Measurements from ENCODE around the gene STXBP3.
A peak's percentile ranks its signal among the peaks of the same experiment; 100 is the strongest.

Gene STXBP3

DNA sequence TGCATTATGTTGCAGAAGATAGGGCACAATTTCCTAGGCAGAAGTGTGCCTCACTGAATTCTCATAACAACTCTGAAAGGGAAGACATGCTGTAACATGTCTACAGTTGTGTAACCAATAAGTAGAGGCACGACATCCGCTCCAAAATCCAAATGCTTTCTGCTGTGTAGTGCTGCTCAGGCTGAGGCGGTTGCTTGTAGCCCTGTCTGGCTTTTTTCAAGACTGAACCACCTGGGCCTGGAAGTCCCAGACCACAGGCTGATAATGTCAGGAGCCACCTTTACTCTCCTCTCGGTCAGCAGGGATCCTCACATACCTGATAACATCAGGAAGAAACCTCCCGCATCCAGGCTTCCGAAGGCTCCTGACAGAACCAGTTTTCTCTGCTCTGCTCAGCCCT, 99.5 kb downstream of the STXBP3 start:
- DNase-seq, result no peak

DNA sequence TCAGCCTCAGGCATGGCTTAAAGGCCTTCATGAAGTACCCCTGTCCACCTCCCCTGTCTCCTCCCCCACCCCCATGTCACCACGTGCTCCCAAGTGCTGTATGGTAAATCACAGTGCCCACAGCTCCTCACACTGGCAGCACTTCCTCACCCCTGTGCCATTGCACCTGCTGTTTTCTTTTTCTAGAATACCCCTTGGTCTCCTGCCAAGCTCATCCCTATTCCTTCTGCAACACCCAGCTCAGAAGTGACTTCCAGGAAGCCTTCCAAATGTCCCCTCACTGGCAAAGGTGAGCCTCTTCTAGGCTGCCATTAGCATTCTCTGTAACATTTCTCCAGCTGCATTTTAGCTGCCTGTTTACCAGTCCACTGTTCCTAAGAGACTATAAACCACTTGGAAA, 101.0 kb downstream of the STXBP3 start:
- DNase-seq, result no peak

DNA sequence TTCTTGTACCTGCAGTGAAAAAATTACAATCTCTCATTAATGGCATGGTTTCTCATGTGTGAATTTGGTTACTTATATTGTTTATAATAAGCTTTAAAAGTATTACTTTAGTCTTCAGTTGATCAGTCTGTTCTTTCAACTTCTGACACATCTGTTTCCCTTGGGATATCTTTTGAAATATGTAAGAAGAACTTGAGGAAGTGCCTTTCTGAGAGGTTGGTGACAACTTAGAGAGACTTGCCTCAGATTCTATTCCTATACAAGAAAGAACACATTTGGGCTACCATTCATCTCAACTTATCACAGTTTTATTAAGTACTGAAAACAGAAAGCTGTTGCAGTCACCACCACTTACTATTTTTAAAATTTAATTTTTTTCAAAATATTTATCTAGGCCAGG, 102.3 kb downstream of the STXBP3 start:
- DNase-seq, result no peak

DNA sequence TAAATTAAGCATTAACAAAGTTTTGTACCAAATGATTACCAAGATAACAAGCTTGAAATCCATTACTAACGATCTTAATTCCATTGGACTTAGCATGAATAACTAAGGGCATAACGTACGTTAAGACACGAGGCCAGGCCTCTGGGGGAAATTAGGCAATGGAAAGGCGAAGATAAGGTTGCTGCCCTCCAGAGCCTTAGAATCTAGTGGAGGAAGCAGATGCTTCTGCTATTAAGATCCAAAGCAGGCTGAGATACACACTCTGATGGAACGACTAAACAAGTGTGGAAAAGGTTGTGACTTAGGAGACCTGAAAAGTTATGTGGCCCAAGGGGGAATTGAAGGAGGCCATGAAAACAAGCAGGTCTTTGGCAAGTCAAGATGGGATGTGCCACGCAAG, 104.5 kb downstream of the STXBP3 start:
- DNase-seq, result no peak

DNA sequence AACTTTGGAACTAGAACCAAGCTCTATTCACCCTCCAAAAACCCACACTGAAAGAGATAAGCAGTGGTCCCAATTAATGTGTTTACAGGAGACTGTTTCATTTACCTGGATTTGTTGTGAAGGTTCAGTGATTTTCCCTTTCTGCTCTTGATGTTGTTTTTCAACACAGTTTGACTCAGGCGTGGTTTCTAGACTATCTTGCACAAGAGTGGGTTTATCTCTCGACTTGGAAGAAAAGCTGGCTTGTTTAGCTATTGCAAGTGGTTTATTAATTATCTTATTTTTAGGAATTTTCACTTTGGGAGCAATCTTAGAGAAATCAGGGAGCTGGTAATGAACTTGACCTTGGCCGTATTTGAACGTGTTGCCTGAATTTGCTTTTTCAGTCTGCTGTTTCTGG, 105.1 kb downstream of the STXBP3 start:
- DNase-seq, result no peak

DNA sequence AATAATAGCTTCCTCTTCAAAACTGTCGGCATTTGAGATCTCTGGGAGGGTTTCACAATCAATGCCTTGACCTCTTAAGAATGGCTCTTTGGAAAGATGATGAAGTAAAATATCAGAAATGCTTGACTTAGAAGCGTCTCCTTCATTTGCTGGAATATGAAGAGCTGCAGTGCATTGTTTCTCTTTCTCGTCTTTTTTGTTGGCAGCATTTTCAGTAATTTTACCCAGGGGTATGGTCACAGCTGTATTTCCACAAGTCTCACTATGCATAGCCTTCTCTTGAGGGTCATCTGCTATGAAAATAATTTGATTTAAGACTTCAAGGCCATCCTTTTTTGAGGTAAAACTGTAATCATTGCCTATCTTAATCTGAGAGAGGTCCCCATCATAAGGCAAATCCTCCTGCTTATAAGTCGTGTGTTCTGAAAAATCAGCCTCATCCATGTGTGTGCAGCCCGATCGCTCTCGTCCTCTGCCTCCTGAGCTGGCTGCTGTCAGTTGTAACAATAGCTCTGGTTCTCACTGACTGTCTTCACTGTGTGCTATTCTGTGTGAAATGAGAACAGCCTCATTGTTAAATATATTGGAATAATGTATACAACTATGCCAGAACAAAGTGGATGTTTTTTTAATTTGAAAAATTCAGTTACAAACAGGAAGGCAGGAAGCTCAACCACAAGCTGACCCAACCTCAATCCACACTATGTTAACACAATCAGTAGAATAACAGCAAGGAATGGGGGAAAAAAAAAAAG, 105.9 kb downstream of the STXBP3 start:
- no peak for DNase-seq

DNA sequence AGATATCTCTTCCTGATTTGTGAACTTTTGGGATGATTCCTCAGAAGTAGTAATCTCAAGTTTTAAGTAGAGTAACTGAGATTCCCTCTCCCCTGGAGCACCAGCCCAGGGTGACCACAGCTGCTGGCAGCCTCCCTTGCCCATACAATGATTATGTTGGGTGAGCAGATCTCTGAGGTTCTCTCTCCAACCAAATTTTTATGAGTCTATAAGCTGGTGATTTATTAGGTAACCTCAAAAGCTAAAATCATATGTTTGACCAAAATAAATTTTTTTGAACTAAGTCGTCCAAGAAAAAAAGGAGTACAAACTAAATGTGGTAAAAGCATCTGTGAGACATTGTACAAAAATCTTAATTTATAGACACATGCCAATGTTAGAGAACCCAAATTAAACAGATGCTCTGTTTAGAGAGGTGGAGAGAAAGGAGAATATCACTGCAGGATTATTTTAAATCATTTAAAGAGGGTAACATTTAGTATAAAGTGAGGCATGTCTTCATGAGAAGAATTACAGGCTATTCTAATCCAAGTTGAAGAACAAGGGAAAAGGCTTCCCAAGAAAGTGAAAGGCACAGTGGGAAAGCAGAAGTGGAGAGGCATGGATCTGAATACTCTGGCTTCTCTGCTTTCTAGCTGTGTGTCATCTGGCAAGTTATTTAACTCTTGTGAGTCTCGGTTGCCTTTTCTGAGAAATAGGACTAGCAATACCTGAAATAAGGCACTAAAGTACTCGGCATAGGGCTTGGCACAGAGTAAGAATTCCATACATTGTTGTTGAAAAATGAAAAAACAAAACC, 107.9 kb downstream of the STXBP3 start:
- DNase-seq, result no peak

DNA sequence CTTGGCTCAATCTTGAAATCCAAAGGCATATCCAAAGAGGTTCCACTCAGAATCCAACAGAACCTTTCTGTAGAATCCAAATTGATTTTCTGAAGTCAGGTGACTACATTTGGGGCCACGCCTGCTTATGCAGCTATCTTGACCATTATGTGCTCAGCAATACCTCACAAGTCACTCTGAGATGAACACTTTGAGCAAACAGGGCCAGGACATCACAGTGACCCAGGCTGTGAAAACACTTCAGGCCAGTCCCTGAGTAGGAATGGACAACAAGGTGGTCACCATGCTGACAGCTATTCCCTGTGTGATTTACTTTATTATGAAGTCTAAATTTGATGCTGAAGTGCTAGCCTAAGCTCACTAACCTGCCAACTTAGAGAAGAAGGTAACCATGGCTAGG, 110.5 kb downstream of the STXBP3 start, which contains the start of gene AKNAD1:
TSS of gene AKNAD1 (minus strand) at position 101 of the 400 bp plus-strand sequence. CDS start 4,430 bp downstream, outside the sequence.
- no peak for DNase-seq

DNA sequence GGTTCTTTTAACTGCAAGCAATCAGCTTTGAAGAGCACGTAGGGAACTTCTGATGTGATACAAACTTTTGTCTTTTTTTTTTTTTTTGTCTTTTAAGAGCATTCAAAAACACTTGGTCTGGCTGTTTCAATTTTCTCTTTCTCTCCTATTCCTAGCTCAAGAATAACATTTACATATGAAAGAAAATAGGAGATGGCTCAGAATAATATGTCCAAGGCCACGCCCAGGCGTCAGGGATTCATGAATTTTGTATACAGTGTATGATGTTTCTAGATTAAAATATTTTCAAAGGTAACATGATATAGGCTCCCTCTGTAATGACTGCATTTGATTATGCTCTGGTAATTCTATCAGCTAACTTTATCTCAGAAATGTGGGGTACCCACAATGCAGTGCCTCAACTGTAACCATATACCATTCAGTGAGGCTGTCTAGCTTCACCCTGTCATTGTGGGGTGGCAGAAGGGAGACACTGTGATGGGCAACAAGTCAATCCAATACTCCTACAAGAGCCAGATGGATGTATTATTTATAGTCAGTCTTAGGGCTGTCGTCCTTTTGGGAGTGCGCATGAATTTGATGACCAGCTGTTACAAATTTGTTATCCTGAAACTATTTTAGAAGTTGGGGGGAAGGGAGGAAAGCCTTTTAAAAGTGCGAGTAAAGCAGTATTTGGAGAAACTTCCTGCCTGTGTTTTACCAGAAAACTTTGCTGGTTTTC, 111.9 kb downstream of the STXBP3 start:
- DNase-seq, result peak in 1 of 2 experiments; percentile 12

All from NCI-H526 (cell line).